Psoas muscle (tissue), 8 donors: ENCODE results near the gene SHISAL1. TPM values are rescaled to one million over a fixed set of nuclear protein-coding genes. Genes with fewer than 3 reads are reported as not detected.

ENCODE experiments used
- ATAC-seq, 4 donors: fragments of 200-7000 bp; cut with Tn5 transposase; one replicate each; pipeline ENCODE4 v1.9.1; 2020; ENCODE audit warnings: moderate library complexity in 3 of 4, mild to moderate bottlenecking in 2 of 4
- DNase-seq, 2 donors: peaks; one replicate each; pipeline ENCODE4 v3.0.0-alpha.2; 2020
- H3K27ac ChIP-seq: fragments of 200-600 bp; one replicate; pipeline ENCODE4 v1.8.0; 2022
- H3K27me3 ChIP-seq, 3 donors: fragments of 200-600 bp in 1 of 3; one replicate each; pipeline versions ENCODE4 v1.6.1 to v1.8.0; 2013 to 2022; ENCODE audit warnings: low read length in 2 of 3, mild to moderate bottlenecking in 2 of 3, moderate library complexity in 1 of 3; ENCODE audit not compliant: insufficient read depth in 3 of 3
- H3K36me3 ChIP-seq, 2 donors: fragments of 200-600 bp in 1 of 2; one replicate each; pipeline versions ENCODE4 v1.6.1 to v1.8.0; 2013 to 2022; ENCODE audit warnings: low read depth in 1 of 2, mild to moderate bottlenecking in 1 of 2, moderate library complexity in 1 of 2; ENCODE audit not compliant: insufficient read depth in 1 of 2
- H3K4me1 ChIP-seq: fragments of 200-600 bp; one replicate; pipeline ENCODE4 v1.8.0; 2022
- H3K4me3 ChIP-seq: fragments of 200-600 bp; one replicate; pipeline ENCODE4 v1.8.0; 2022; ENCODE audit warnings: mild to moderate bottlenecking
- H3K9me3 ChIP-seq: fragments of 200-600 bp; one replicate; pipeline ENCODE4 v1.8.0; 2022
- WGBS, 3 donors: extraction: QIAGEN DNeasy Blood & Tissue Kit; methylation state at CpG; one replicate each; pipeline versions ENCODE4 v1.1.6 to v1.1.7; 2013; 5-methylcytosine and 5-hydroxymethylcytosine counted together
- intact Hi-C, 2 donors: fragments of 100-400 bp; cut with DNase I; formaldehyde crosslinking; loops; one replicate each; pipeline versions ENCODE4 v1.11.0 to v1.14.2; 2022
- polyA plus RNA-seq, 3 donors: library from polyadenylated mRNA; stranded (reverse); fragments of 200-250 nt; gene quantifications; one replicate each; pipeline ENCODE4 v1.2.3, GENCODE V29; 2013
- total RNA-seq, 4 donors: library from RNA; stranded (reverse); fragmentation: NEBNext Ultra II Directional in 2 of 4; extraction: Animal tissue kit (Norgen Biotek cat#: 25700) in 2 of 4; gene quantifications; one replicate each; pipeline versions ENCODE4 v1.2.1 to v1.2.4, GENCODE V29; 2021 to 2023
- TF ChIP-seq, protein P1 (sequence below): fragments of 200-600 bp; IDR thresholded peaks from one replicate; pipeline ENCODE4 v1.8.0; 2022; ENCODE audit warnings: antibody characterized with exemption
- donor health status: healthy with polysubstance abuse.
- donor health status: DM: no; HTN: no; CAD: no; lungs with moderate emphysema.
- donor health status: Bipolar disorder and iron deficiency.
- donor health status: healthy.
- donor health status: DM: yes; HTN: yes; CAD: no.
- donor health status: DM: no; HTN: no; CAD: no.
- donor health status: DM: no; HTN: no; CAD: no.
- donor health status: DM: yes; HTN: yes; CAD: no.

Gene SHISAL1
- total and polyA plus RNA-seq, 7 donors = 0.01 to 0.24 (median 0.06) TPM; not detected in 1

DNA sequence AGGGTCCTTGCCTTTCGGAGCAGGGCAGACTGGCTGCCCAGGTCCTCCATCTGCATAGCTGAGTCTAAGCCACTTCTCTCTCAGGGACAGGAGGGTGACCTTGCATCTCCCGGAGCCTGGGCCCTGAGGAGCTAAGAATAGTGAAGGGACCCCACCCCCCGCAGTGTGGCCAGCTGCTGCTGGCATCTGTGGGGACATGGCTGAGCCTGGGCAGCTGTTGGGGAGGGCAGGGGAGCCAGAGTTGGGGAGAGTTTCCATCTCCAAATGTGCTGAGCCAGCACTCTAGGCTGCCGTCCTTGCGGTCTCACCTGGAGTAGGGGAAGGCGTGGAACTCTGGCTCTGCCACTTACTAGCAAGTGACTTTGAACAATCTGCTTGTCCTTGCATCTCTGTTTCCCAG is 34.8 kb upstream of the SHISAL1 start:
- DNase-seq (no peak), ATAC-seq (no peak)
- WGBS, 3 donors = 30 to 45% (median 37%) methylated on average over 6 of the region's 6 CpGs
- Histone ChIP-seq H3K4me1 (no peaks in the 10 kb centered on the region), H3K4me3 (no peak overlapping the region), H3K27me3 (peaks cover 0 to 24% (median 15%) of the 10 kb centered on the region in 3 donors), H3K27ac (no peak overlapping the region), H3K36me3 (no peaks in the 10 kb centered on the region), H3K9me3 (no peaks in the 10 kb centered on the region)
- TF ChIP-seq, protein P1, sequence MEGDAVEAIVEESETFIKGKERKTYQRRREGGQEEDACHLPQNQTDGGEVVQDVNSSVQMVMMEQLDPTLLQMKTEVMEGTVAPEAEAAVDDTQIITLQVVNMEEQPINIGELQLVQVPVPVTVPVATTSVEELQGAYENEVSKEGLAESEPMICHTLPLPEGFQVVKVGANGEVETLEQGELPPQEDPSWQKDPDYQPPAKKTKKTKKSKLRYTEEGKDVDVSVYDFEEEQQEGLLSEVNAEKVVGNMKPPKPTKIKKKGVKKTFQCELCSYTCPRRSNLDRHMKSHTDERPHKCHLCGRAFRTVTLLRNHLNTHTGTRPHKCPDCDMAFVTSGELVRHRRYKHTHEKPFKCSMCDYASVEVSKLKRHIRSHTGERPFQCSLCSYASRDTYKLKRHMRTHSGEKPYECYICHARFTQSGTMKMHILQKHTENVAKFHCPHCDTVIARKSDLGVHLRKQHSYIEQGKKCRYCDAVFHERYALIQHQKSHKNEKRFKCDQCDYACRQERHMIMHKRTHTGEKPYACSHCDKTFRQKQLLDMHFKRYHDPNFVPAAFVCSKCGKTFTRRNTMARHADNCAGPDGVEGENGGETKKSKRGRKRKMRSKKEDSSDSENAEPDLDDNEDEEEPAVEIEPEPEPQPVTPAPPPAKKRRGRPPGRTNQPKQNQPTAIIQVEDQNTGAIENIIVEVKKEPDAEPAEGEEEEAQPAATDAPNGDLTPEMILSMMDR = no peak
- intact Hi-C loops = no loop called here

DNA sequence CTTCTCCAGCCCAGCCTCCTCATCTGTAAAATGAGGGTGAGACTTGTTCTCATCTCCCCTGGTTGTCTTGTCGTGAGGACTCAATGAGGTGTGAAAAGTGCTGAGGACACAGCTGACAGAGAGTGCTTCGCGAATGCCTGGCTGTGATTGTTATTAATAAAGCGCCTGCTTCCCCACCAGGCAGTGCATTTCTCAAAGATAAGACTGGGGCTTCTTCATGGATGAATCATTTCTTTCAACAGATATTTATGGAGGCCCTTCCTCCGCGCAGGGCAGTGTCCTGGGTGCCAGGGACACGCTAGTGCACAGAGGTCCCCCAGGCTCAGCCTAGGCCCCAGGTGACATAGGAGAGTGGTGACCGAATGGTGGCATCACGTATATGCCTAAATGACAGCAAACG is 34.3 kb upstream of the SHISAL1 start:
- no peak for DNase-seq
- Histone ChIP-seq H3K27me3 (peaks cover 0 to 20% (median 15%) of the 10 kb centered on the region in 3 donors), H3K9me3 (no peaks in the 10 kb centered on the region), H3K36me3 (no peaks in the 10 kb centered on the region), H3K27ac (no peak overlapping the region), H3K4me3 (no peak overlapping the region), H3K4me1 (no peaks in the 10 kb centered on the region)
- TF ChIP-seq, protein P1 = no peak
- WGBS, 3 donors = 74 to 77% (median 76%) methylated on average over 10 of the region's 10 CpGs
- no peak for ATAC-seq
- intact Hi-C loops = no loop called here

DNA sequence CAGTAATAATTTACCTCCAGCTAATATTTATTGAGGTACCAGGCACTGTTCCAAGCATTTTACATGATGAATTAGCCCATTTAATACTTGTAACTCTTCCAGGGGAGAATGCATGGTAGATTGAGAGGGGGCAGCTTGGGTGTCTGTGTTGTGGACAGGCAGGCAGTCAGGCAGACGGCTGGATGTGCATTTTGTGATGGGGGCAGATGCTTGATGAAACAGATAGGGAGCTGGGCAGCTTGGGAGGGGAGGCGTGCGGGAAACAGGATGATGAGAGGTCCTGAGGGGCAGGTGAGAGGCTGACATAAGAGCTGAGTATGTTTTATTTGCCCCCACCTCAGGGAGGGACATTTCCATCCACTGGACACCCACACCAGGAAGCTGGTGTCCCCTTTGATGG is 33.1 kb upstream of the SHISAL1 start:
- no peak for ATAC-seq
- H3K27me3 ChIP-seq = peaks cover 0 to 15% (median 10%) of the 10 kb centered on the region in 3 donors
- TF ChIP-seq, protein P1 = no peak
- intact Hi-C loops = no loop called here
- no peak overlapping the region for H3K4me3 ChIP-seq
- no peaks in the 10 kb centered on the region for H3K9me3 ChIP-seq
- H3K4me1 ChIP-seq = no peaks in the 10 kb centered on the region
- no peak for DNase-seq
- WGBS, 3 donors = 84 to 87% (median 84%) methylated on average over 3 of the region's 3 CpGs
- no peak overlapping the region for H3K27ac ChIP-seq
- H3K36me3 ChIP-seq = no peaks in the 10 kb centered on the region

DNA sequence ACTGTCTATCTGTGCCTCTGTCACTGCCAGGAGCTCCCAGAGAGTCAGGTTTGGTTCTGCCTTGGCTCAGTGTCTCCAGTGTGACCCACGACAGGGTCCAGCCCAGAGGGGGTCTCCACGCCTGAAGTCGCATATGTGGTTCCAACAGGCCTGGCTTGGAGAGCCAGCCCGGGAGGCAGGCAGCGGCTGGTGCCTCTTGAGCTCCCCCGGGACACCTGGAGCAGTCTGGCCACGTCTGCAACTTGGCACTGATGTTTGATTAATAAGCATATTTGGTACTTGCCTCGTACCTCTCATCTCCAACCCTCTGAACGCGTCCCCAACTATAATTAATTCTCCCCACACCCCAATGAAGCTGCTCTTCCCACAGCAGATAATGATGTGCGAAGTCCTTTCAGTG is 31.7 kb upstream of the SHISAL1 start:
- H3K27me3 ChIP-seq = peaks cover 0 to 13% (median 6%) of the 10 kb centered on the region in 3 donors
- WGBS, 3 donors = 65 to 79% (median 78%) methylated on average over 10 to 11 of the region's 11 CpGs
- no peak overlapping the region for H3K27ac ChIP-seq
- no peaks in the 10 kb centered on the region for H3K4me1 ChIP-seq
- intact Hi-C loops = no loop called here
- DNase-seq (no peak), ATAC-seq (no peak)
- TF ChIP-seq, protein P1 = no peak
- no peaks in the 10 kb centered on the region for H3K9me3 ChIP-seq
- H3K36me3 ChIP-seq = no peaks in the 10 kb centered on the region
- H3K4me3 ChIP-seq = no peak overlapping the region

DNA sequence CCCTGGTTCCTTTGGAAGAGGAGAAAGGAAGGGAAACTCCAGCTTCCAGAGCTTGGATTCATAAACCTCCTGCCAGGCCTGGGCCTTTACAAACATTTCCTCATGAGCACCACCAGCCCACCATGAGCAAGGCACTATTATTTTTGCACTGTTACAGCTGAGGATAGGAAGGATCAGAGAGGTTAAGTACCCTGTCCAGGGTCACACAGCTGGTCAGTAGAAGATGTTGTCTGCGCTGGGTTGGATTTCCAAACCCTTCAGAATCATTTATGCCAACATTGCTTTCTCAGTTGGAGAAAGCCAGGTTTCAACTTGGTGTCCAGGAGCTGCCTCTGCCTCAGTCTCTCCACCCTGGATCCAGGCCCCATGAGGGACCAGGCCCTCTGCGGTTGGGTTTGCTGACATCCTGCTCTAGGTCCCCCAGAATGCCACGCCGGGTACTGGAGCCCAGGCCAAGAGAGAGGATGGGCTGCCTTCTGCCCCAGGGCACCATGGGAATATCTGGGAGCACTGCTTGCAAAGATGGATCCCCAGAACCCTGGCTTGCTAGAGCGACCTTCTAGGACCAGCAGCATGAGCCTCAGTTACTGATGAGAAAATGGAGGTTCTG is 29.7 kb upstream of the SHISAL1 start:
- no peaks in the 10 kb centered on the region for H3K4me1 ChIP-seq
- ATAC-seq (no peak), DNase-seq (no peak)
- no peak overlapping the region for H3K4me3 ChIP-seq
- TF ChIP-seq, protein P1 = no peak
- intact Hi-C loops = no loop called here
- H3K27me3 ChIP-seq = peaks cover 0 to 29% (median 2%) of the 10 kb centered on the region in 3 donors
- 91 to 94% (median 91%) methylated on average over 5 of the region's 5 CpGs for WGBS, 3 donors
- no peak overlapping the region for H3K27ac ChIP-seq
- no peaks in the 10 kb centered on the region for H3K9me3 ChIP-seq
- H3K36me3 ChIP-seq = no peaks in the 10 kb centered on the region
